A549 treated with RU486 at 1 μM for 4 hours (cell line): Measurements from ENCODE around the gene PLEKHB1. TPM values are rescaled to one million over a fixed set of nuclear protein-coding genes. Genes with fewer than 3 reads are reported as not detected.

Experiments used
- total RNA-seq: library from RNA; stranded (reverse); fragments of 200-300 nt; extraction: Qiagen RNA extraction; gene quantifications from 5 replicates; pipeline ENCODE4 v1.2.3, GENCODE V29; 2022; ENCODE audit warnings: low read depth

PLEKHB1 gene, protein sequence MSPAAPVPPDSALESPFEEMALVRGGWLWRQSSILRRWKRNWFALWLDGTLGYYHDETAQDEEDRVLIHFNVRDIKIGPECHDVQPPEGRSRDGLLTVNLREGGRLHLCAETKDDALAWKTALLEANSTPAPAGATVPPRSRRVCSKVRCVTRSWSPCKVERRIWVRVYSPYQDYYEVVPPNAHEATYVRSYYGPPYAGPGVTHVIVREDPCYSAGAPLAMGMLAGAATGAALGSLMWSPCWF
- total RNA-seq = 0.44 to 1.2 TPM (median 0.85 TPM) in 5 replicates

DNA sequence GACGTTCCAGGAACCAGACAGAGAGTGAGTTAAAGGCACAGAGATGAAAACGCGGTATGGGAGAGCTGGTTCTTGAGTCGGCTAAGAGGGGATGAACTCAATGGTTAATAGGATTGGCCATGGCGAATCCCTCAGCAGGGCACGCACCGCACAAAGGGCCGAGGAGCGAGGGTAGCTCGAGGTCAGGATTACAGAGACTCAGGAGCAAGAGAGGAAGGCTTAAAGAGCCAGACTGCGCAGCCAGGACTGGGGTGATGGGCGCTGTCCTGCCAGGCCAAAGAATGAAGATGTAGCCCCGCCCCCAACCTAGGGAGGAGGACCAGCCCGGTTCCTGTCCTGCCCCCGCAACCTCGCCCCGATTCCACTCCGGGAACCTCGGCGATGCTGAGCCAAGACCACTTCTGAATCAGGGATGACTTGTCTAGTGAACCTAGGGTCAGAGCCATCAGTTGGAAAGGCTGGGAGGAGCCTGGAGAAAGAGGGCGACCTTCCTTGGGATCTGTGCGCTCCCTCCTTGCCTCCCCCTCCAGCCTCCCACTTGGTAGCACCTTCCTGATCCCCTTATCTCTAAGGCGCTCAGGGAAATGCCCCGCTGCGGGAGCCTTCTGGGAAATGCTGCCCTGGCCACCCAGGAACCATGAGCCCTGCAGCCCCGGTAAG lies at the start of gene PLEKHB1:
PLEKHB1 (plus strand) TSS at position 610 of the 660 bp plus-strand sequence; CDS start at position 638, 28 bp downstream.

DNA sequence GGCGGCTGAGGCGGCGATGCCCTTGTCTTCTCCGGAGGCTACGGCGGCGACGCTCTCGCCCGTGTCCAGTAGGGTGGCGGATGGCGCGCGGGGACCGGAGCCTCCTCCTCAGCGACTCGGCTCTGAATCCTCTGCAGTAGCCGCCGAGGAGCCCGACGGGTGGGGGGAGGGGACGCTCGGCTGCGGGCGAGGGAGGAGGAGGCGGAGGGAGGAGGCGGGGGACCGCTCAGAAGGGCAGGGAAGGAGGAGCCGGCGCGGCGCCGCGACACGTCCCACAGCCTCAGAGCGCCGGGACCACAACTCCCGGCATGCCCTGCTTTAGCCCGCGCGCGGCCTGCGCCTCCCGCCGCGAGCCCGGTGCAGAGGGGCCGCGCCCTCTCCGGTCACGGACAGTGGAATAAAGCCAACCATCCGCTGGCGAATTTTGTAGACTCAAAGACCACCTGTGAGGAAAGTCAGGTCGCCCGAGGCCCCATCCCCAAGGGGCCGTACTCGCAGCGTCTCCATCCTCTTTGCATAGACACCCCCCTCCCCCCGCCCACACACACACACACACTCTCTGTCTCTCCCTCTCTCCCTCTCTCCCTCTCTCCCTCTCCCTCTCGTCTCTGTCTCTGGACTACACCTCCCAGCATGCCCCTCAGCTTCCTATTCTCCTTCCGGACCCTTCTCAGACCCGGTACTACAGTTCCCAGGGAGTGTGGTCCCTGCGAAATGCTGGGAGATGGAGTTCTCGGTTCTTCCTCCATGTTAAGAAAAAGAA lies 48.2 kb upstream of the PLEKHB1 start, which contains the start of gene FAM168A:
FAM168A (minus strand) TSS at position 157 of the 763 bp plus-strand sequence. CDS start 129,638 bp downstream, outside the sequence.

Other genes with a start within 250 kb of the PLEKHB1 start
- 10.5 to 15.3 TPM (median 13.0 TPM) in 5 replicates for gene FAM168A, start 48.5 kb upstream of the PLEKHB1 start, total RNA-seq
- 41.2 to 61.9 TPM (median 61.2 TPM) in 5 replicates for gene RAB6A, start 114.5 kb downstream of the PLEKHB1 start, total RNA-seq
- gene MRPL48, start 141.3 kb downstream of the PLEKHB1 start, total RNA-seq = 48.1 to 64.0 TPM (median 53.1 TPM) in 5 replicates
- 127 to 162 TPM (median 135 TPM) in 5 replicates for gene COA4, start 230.3 kb downstream of the PLEKHB1 start, total RNA-seq
- 10.6 to 11.7 TPM (median 10.9 TPM) in 5 replicates for gene PAAF1, start 230.4 kb downstream of the PLEKHB1 start, total RNA-seq